NT2/D1 (cell line): ENCODE results near the gene EXPH5.

Source experiments
- DNase-seq: peaks from one replicate; pipeline ENCODE4 v3.0.0-alpha.2; 2011; ENCODE audit warnings: low read depth, low spot score
- H3K27me3 ChIP-seq: 2 replicates; pipeline ENCODE4 v1.6.0; 2011; ENCODE audit warnings: mild to moderate bottlenecking; ENCODE audit not compliant: insufficient read length, insufficient read depth
- H3K36me3 ChIP-seq: 2 replicates; pipeline ENCODE4 v1.6.1; 2011; ENCODE audit warnings: mild to moderate bottlenecking, low read length, mixed read lengths; ENCODE audit not compliant: insufficient read depth, insufficient read length
- H3K4me1 ChIP-seq: 2 replicates; pipeline ENCODE4 v1.5.1; 2011; ENCODE audit not compliant: insufficient read depth, insufficient read length
- H3K4me3 ChIP-seq: 2 replicates; pipeline ENCODE4 v1.5.1; 2011; ENCODE audit warnings: low read depth; ENCODE audit not compliant: insufficient read length
- H3K9ac ChIP-seq: 2 replicates; pipeline ENCODE4 v1.6.0; 2011; ENCODE audit warnings: low read depth; ENCODE audit not compliant: insufficient read length
- H3K9me3 ChIP-seq: 2 replicates; pipeline ENCODE4 v1.5.1; 2011; ENCODE audit warnings: mild to moderate bottlenecking, low read length; ENCODE audit not compliant: insufficient read depth
- SUZ12 ChIP-seq: IDR thresholded peaks from 2 replicates; pipeline ENCODE4 v1.6.1; 2011; ENCODE audit not compliant: insufficient read length, insufficient read depth; ENCODE audit errors: extremely low read depth
- YY1 ChIP-seq: IDR thresholded peaks from 2 replicates; pipeline ENCODE4 v1.6.1; 2011; ENCODE audit not compliant: insufficient read length, insufficient read depth
- ZNF274 ChIP-seq: IDR thresholded peaks from 2 replicates; pipeline ENCODE4 v1.6.1; 2011; ENCODE audit warnings: mild to moderate bottlenecking, low read depth, low read length

EXPH5 gene

GRCh38 chr11:108601150-108601549, 7.6 kb upstream of the EXPH5 start:
- TF ChIP-seq ZNF274 (no peak), YY1 (no peak), SUZ12 (no peak)
- H3K4me1 ChIP-seq = no peaks in the 10 kb centered on the region
- H3K4me3 ChIP-seq = no peak overlapping the region
- H3K9me3 ChIP-seq = no peaks in the 10 kb centered on the region
- no peak for DNase-seq
- no peaks in the 10 kb centered on the region for H3K27me3 ChIP-seq
- no peak overlapping the region for H3K9ac ChIP-seq
- no peaks in the 10 kb centered on the region for H3K36me3 ChIP-seq

- H3K4me3 ChIP-seq = no peak overlapping the region
- TF ChIP-seq ZNF274 = no peak
- TF ChIP-seq SUZ12 = no peak
- TF ChIP-seq YY1 = no peak
- DNase-seq = no peak
Observed at GRCh38 chr11:108599978-108600377, 6.4 kb upstream of the EXPH5 start.

DNA sequence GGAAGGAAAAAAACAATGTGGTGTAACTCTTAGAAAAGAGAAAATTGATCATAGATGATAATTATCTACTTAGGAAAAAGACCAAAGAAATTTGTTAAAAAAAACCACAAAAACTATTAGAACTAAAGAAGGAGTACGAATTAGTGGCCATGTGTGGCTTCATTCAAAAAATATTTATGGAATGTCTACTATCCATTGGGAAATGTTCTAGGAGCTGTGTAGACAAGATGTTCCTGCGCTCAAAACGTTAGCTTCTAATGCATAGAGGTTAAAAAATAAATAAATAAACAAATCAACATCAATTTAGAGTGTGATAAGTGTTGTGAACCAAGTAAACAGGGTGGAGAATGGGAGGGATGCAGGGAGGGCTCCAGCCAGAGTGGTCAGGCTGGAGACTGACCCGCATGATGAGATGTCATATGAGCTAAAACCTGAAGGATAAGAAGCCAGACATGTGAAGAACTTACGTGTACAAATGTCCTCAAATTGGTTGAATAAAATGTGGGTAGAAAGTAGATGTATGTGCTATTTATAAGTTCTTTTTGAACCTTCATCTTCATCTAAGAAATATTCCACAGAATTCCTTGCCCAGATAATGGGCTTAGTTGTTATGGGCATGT, 4.3 kb upstream of the EXPH5 start:
- peaks cover 4% of the 10 kb centered on the region for H3K27me3 ChIP-seq
- TF ChIP-seq YY1 (no peak), ZNF274 (no peak), SUZ12 (no peak)
- no peak overlapping the region for H3K9ac ChIP-seq
- no peaks in the 10 kb centered on the region for H3K36me3 ChIP-seq
- no peak overlapping the region for H3K4me3 ChIP-seq
- H3K4me1 ChIP-seq = no peaks in the 10 kb centered on the region
- DNase-seq = no peak
- no peaks in the 10 kb centered on the region for H3K9me3 ChIP-seq

More at GRCh38 chr11:108599978-108600377, 6.4 kb upstream of the EXPH5 start:
- Histone ChIP-seq H3K27me3 (no peaks in the 10 kb centered on the region), H3K36me3 (no peaks in the 10 kb centered on the region), H3K4me1 (no peaks in the 10 kb centered on the region), H3K9ac (no peak overlapping the region), H3K9me3 (no peaks in the 10 kb centered on the region)

GRCh38 chr11:108596701-108597100, 3.1 kb upstream of the EXPH5 start:
- no peaks in the 10 kb centered on the region for H3K36me3 ChIP-seq
- no peak overlapping the region for H3K9ac ChIP-seq
- no peak overlapping the region for H3K4me3 ChIP-seq
- no peaks in the 10 kb centered on the region for H3K4me1 ChIP-seq
- no peaks in the 10 kb centered on the region for H3K9me3 ChIP-seq
- no peak for DNase-seq
- H3K27me3 ChIP-seq = peaks cover 15% of the 10 kb centered on the region
- TF ChIP-seq SUZ12 (no peak), ZNF274 (no peak)

- no peak for DNase-seq
- no peaks in the 10 kb centered on the region for H3K36me3 ChIP-seq
- H3K9ac ChIP-seq = no peak overlapping the region
- H3K27me3 ChIP-seq = peaks cover 22% of the 10 kb centered on the region
- H3K4me1 ChIP-seq = no peaks in the 10 kb centered on the region
- no peak for TF ChIP-seq ZNF274
- no peak for TF ChIP-seq YY1
- no peak for TF ChIP-seq SUZ12
- H3K9me3 ChIP-seq = no peaks in the 10 kb centered on the region
- H3K4me3 ChIP-seq = no peak overlapping the region
Observed at GRCh38 chr11:108593923-108594434, 411 bp upstream of the EXPH5 start.

DNA sequence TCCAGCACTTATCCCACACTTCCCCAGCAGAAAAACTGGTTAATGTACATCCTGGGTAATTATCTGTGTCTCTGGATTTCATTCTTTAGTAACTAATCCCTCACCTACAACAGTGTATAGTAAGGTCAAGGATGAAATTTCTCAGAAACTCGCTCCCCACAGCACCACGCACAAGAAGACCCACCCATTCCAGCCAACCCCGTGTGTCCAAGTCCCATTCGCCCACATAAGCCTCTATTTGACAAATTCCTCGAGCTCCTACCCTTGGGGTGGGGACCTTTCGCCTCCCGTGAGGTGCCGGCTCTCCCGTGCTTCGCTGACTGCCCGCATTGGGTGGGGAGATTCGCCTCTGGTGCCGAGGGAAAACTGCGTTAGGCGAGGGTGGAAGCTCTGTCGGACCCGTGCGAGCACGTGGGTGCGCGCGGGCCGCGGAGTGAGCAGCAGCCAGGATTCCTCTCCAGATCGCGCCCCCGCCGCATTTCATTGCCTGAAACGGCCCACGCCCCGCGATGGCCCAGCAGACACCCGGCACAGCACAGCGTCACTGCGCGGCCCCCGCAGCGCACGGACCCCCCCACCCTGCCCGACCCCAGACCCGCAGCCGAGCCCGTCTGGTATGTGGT, 866 bp downstream of the EXPH5 start:
- TF ChIP-seq SUZ12 (no peak), YY1 (no peak), ZNF274 (no peak)
- no peaks in the 10 kb centered on the region for H3K4me1 ChIP-seq
- H3K36me3 ChIP-seq = no peaks in the 10 kb centered on the region
- peak overlapping the region; percentile 69 for H3K4me3 ChIP-seq
- H3K9me3 ChIP-seq = no peaks in the 10 kb centered on the region
- DNase-seq = no peak
- peaks cover 22% of the 10 kb centered on the region for H3K27me3 ChIP-seq
- peak overlapping the region; percentile 62 for H3K9ac ChIP-seq

- H3K4me3 ChIP-seq = no peak overlapping the region
- no peak for DNase-seq
- TF ChIP-seq SUZ12 = no peak
- TF ChIP-seq ZNF274 = no peak
- no peak for TF ChIP-seq YY1
- peaks cover 22% of the 10 kb centered on the region for H3K27me3 ChIP-seq
- H3K9me3 ChIP-seq = no peaks in the 10 kb centered on the region
- H3K9ac ChIP-seq = no peak overlapping the region
- H3K4me1 ChIP-seq = no peaks in the 10 kb centered on the region
- no peaks in the 10 kb centered on the region for H3K36me3 ChIP-seq
Observed at GRCh38 chr11:108591893-108592292, 1.7 kb downstream of the EXPH5 start.
